ENCODE measurements around the gene HK3. TPM values are rescaled to one million over a fixed set of nuclear protein-coding genes. Genes with fewer than 3 reads are reported as not detected.
"Not testable (repeated sequence)": the region's sequence is repeated elsewhere in the genome, so short reads cannot be mapped to it uniquely, and the experiment has no call there.

HK3 gene
- polyA plus RNA-seq, 4 donors = 0.42 to 1.3 (median 0.60) TPM

GRCh38 chr5:176884571-176884890 is 14.6 kb downstream of the HK3 start:
- no peak for DNase-seq (ENCODE audit: low read depth in 4 of 4, low spot score in 3 of 4)

- DNase-seq (ENCODE audit: low read depth in 4 of 4, low spot score in 3 of 4) = no peak
Measured at GRCh38 chr5:176883700-176884570, 15.2 kb downstream of the HK3 start.

DNA sequence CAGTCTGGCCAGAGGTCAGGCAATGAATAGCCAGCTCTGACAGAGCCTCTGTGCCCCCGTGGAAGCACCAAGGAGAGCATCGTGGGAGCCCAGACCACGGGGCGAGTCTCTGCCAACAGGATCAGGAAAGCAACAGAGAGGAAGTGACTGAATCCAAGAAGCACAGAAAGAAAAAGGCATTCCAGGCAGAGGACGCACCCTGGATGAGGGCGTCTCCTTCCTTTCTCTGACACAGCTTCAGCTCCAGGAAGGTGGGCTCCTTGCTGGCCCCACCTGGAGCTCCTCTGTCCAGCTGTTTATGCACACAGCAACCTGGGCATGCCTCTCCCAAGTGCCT is 16.6 kb downstream of the HK3 start:
- no peak for DNase-seq (ENCODE audit: low read depth in 4 of 4, low spot score in 3 of 4)

- no peak for DNase-seq (ENCODE audit: low read depth in 4 of 4, low spot score in 3 of 4)
Measured at GRCh38 chr5:176881816-176882566, 17.2 kb downstream of the HK3 start.

GRCh38 chr5:176881021-176881749 is 18.0 kb downstream of the HK3 start:
- DNase-seq (ENCODE audit: low read depth in 4 of 4, low spot score in 3 of 4) = no peak

DNA sequence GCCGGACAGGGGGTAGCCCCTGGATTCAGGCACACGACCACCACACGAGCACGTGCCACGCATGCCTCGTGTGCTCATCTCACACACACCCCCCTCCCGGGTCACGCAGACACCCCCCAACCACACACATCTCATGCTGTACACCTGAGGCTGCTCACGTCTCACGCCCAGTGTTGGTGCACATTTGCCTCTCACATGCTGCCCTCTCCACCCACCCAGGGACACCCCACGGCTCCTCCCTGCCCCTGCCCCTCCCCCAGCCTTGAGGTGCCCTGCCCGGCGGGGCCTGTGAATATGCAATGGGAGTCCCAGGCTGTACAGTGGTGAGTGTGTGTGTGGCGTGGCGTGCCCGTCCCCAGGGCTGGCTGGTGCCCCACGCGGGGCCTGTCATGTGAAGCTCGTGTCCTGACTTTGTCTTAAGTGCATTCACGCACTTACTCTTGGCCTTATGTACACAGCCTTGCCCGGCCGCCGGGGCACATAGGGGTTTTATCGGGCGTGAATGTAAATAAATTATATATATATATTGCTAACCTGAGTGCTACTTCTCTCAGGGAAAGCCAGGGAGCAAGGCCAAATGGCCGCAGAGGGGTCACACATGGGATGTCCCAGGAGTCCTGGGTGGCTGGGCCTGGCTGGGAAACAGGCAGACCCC is 18.7 kb downstream of the HK3 start:
- no peak for DNase-seq (ENCODE audit: low read depth in 4 of 4, low spot score in 3 of 4)

- no peak for DNase-seq (ENCODE audit: low read depth in 4 of 4, low spot score in 3 of 4)
Measured at GRCh38 chr5:176879663-176880361, 19.3 kb downstream of the HK3 start.

- no peak for DNase-seq (ENCODE audit: low read depth in 4 of 4, low spot score in 3 of 4)
Measured at GRCh38 chr5:176878906-176879662, 20.1 kb downstream of the HK3 start.

DNA sequence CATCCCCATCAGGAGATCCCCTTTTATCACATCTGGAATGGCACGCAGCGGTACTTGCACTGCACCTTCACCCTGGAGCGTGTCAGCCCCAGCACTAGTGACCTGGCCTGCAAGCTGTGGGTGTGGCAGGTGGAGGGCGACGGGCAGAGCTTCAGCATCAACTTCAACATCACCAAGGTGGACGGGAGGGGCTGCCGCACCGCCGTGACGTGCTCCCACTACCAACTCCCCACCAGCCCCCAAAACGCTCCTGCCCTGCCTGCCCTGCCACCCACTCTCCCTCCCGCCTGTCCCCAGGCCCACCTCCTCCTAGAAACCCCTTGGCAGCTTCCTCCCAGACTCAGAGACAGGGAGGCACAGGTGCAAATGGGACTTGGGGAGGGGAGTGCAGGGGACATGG is 20.7 kb downstream of the HK3 start:
- no peak for DNase-seq (ENCODE audit: low read depth in 4 of 4, low spot score in 3 of 4)

GRCh38 chr5:176877793-176878331 is 21.3 kb downstream of the HK3 start:
- DNase-seq (ENCODE audit: low read depth in 4 of 4, low spot score in 3 of 4) = no peak

GRCh38 chr5:176876506-176877431 is 22.4 kb downstream of the HK3 start:
- DNase-seq (ENCODE audit: low read depth in 4 of 4, low spot score in 3 of 4) = no peak

- DNase-seq (ENCODE audit: low read depth in 4 of 4, low spot score in 3 of 4) = no peak
Measured at GRCh38 chr5:176875783-176876505, 23.2 kb downstream of the HK3 start.

DNA sequence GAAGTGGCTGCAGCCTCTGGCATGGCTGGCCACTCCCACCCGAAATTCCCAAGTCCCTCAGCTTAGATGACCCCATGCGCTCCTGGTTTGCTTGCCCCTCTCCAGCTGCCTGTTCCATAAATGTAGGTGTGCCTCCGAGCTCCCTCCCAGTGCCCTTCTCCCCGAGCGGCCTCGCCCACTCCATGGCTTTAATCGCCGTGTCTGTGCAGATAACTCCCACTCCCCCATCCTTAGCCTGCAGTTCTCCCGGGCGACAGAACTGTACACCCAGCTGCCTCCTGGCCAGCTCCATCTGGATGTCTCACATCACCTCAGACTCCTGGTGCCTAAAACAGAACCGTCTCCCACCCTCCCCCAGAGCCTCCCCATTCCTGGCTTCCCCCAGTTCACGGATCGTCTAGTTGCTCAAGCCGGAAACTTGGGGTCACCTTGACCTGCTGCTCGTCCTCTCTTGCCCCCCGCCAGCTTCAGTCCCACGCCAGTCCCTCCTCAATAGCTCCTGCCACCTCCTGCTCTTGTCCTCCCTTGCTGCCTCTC is 24.1 kb downstream of the HK3 start:
- DNase-seq (ENCODE audit: low read depth in 4 of 4, low spot score in 3 of 4) = no peak

DNA sequence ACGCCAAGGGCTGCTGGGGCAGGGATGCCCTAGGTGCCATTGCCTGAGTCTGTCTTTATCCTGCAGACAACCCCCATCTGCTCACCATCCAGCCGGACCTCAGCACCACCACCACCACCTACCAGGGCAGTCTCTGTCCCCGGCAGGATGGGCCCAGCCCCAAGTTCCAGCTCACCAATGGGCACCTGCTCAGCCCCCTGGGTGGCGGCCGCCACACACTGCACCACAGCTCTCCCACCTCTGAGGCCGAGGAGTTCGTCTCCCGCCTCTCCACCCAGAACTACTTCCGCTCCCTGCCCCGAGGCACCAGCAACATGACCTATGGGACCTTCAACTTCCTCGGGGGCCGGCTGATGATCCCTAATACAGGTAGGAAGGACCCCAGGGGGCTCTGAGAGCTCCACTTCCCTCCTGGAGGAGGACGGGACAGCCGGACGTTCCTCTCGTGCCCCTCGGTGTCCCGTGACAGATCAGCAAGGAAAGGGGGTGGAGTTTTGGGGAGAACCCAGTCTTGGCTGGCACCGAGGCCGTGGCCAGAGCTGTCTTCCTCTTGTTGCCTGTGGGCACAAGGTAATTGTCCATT is 24.9 kb downstream of the HK3 start:
- DNase-seq (ENCODE audit: low read depth in 4 of 4, low spot score in 3 of 4) = no peak

DNA sequence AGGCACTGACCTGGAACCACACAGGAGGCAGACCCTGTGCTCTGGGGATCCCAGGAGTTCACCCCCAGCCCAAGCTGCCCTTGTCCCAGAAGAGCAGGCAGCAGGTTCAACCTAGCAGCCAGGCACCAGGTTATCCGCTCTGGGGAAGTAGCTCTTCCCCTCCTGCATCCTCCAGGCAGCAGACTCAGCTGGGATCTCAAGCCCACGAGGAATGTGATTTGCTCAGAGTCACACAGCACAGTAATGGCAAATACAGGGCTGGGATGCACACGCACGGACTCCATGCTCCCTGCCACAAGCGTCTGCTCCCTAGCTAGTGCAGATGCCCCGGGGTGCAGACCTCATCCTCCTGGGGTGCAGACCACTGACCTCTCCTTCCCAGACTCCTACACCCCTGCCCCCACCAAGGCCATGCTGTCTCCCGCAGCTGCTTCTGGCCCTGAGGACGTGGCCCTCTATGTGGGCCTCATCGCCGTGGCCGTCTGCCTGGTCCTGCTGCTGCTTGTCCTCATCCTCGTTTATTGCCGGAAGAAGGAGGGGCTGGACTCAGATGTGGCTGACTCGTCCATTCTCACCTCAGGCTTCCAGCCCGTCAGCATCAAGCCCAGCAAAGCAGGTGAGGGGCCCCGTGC is 25.5 kb downstream of the HK3 start:
- DNase-seq (ENCODE audit: low read depth in 4 of 4, low spot score in 3 of 4) = no peak

DNA sequence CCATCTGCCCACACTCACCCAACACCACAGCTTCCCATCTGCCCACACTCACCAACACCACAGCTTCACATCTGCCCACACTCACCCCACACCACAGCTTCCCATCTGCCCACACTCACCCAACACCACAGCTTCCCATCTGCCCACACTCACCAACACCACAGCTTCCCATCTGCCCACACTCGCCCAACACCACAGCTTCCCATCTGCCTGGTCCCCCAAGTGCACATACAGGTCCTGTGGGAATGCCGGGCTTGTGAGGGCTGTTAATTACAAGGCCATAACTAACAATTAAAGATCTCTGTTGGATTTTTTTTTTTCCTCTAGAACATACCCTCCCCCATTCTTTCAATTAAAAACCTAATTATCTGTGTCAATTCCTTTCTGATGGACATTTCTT is 26.1 kb downstream of the HK3 start:
- DNase-seq (ENCODE audit: low read depth in 4 of 4, low spot score in 3 of 4) = not testable (repeated sequence)

DNA sequence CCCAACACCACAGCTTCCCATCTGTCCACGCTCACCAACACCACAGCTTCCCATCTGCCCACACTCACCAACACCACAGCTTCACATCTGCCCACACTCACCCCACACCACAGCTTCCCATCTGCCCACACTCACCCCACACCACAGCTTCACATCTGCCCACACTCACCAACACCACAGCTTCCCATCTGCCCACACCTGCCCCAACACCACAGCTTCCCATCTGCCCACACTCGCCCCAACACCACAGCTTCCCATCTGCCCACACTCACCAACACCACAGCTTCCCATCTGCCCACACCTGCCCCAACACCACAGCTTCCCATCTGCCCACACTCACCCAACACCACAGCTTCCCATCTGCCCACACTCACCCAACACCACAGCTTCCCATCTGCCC is 26.6 kb downstream of the HK3 start:
- not testable (repeated sequence) for DNase-seq (ENCODE audit: low read depth in 4 of 4, low spot score in 3 of 4)
